ENCODE measurements around the gene ECD.

DNA sequence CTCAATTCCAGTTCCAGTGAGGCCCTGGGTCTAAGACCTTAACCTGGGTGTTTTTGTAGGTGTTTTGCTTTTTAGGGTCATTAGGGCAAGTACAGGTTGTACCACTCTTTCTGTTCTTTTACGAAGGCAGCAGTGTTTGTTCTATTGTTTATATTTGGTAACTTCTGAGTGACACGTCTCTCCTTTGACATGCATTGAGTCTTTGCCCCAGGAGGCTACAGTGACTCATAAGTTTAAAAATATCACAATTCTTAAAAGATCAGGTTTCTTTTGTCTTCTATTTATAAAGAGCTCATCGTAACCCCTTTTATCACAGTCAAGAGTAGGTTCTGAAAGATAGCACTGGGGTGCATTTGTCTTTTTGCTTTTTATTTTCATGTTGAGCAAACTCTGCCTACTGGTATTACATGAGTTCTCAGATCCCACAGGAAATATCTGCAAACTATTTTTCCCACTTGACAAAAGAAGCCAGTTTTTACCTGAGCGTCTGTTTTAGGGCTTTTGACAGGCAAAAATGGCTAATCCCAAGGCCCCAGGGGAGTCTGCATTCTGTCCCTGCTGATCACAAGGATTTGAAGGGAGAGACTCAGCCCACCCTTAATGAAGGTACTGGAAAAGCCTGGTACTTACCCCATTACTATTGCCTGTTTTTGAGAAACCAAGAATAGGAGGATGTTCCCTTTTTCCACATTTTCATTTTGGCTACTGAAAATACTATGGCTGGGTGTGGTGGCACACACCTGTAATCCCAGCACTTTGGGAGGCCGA is 49.6 kb downstream of the ECD start:
- TF ChIP-seq, protein P1, sequence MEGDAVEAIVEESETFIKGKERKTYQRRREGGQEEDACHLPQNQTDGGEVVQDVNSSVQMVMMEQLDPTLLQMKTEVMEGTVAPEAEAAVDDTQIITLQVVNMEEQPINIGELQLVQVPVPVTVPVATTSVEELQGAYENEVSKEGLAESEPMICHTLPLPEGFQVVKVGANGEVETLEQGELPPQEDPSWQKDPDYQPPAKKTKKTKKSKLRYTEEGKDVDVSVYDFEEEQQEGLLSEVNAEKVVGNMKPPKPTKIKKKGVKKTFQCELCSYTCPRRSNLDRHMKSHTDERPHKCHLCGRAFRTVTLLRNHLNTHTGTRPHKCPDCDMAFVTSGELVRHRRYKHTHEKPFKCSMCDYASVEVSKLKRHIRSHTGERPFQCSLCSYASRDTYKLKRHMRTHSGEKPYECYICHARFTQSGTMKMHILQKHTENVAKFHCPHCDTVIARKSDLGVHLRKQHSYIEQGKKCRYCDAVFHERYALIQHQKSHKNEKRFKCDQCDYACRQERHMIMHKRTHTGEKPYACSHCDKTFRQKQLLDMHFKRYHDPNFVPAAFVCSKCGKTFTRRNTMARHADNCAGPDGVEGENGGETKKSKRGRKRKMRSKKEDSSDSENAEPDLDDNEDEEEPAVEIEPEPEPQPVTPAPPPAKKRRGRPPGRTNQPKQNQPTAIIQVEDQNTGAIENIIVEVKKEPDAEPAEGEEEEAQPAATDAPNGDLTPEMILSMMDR (conservative IDR thresholded peaks at IDR 0.05; ENCODE audit: low read depth, low read length), result no peak
- TF ChIP-seq CEBPB (IDR thresholded peaks at IDR 0.05; ENCODE audit: low read depth, low read length), result no peak
- TF ChIP-seq, protein P2, sequence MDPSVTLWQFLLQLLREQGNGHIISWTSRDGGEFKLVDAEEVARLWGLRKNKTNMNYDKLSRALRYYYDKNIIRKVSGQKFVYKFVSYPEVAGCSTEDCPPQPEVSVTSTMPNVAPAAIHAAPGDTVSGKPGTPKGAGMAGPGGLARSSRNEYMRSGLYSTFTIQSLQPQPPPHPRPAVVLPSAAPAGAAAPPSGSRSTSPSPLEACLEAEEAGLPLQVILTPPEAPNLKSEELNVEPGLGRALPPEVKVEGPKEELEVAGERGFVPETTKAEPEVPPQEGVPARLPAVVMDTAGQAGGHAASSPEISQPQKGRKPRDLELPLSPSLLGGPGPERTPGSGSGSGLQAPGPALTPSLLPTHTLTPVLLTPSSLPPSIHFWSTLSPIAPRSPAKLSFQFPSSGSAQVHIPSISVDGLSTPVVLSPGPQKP (IDR thresholded peaks at IDR 0.05; ENCODE audit: borderline replicate concordance, low read depth, low read length), result no peak
- no peak for TF ChIP-seq POLR2A (IDR thresholded peaks at IDR 0.05; ENCODE audit: low read depth, low read length)
- no peak for TF ChIP-seq BHLHE40 (IDR thresholded peaks at IDR 0.05; ENCODE audit: low read depth, low read length)
- no peak for TF ChIP-seq SMC3 (IDR thresholded peaks at IDR 0.05; ENCODE audit: low read depth, low read length)
